Activated T-helper 1 cell treated with Interleukin-2 at 50 U/mL for 16 hours (primary cell): ENCODE measurements around the gene GRPEL1.

Experiments
- DNase-seq: peaks from one replicate; pipeline ENCODE4 v3.0.0-alpha.2; 2020; ENCODE audit warnings: low read depth

Gene GRPEL1

GRCh38 chr4:7063362-7063761, 4.5 kb downstream of the GRPEL1 start:
- no peak for DNase-seq

GRCh38 chr4:7062816-7063215, 5.0 kb downstream of the GRPEL1 start:
- no peak for DNase-seq

- DNase-seq, result no peak
Measured at GRCh38 chr4:7061815-7062214, 6.0 kb downstream of the GRPEL1 start.

GRCh38 chr4:7060346-7061150, 7.3 kb downstream of the GRPEL1 start:
- no peak for DNase-seq

- DNase-seq, result no peak
Measured at GRCh38 chr4:7059662-7060061, 8.2 kb downstream of the GRPEL1 start.

GRCh38 chr4:7058792-7059191, 9.1 kb downstream of the GRPEL1 start:
- no peak for DNase-seq

GRCh38 chr4:7055990-7056325, 11.9 kb downstream of the GRPEL1 start:
- no peak for DNase-seq

GRCh38 chr4:7055111-7055989, 12.5 kb downstream of the GRPEL1 start:
- DNase-seq, result no peak

- DNase-seq, result no peak
Measured at GRCh38 chr4:7054106-7054880, 13.6 kb downstream of the GRPEL1 start.

- no peak for DNase-seq
Measured at GRCh38 chr4:7052923-7053715, 14.7 kb downstream of the GRPEL1 start.

GRCh38 chr4:7052313-7052712, 15.6 kb downstream of the GRPEL1 start:
- DNase-seq, result no peak

- no peak for DNase-seq
Measured at GRCh38 chr4:7051905-7052304, 16.0 kb downstream of the GRPEL1 start.

GRCh38 chr4:7051144-7051495, 16.7 kb downstream of the GRPEL1 start:
- DNase-seq, result no peak

- DNase-seq, result no peak
Measured at GRCh38 chr4:7050481-7051143, 17.3 kb downstream of the GRPEL1 start.

- DNase-seq, result no peak
Measured at GRCh38 chr4:7049739-7050138, 18.1 kb downstream of the GRPEL1 start.

GRCh38 chr4:7049295-7049694, 18.6 kb downstream of the GRPEL1 start:
- no peak for DNase-seq

- no peak for DNase-seq
Measured at GRCh38 chr4:7048642-7049041, 19.2 kb downstream of the GRPEL1 start.

- no peak for DNase-seq
Measured at GRCh38 chr4:7046971-7047370, 20.9 kb downstream of the GRPEL1 start.

- no peak for DNase-seq
Measured at GRCh38 chr4:7045961-7046921, 21.6 kb downstream of the GRPEL1 start.

GRCh38 chr4:7045553-7045952, 22.3 kb downstream of the GRPEL1 start:
- no peak for DNase-seq
